GM12878 (cell line): Measurements from ENCODE around the gene STX8.

Source experiments
- EZH2 ChIP-seq: IDR thresholded peaks from 2 replicates; pipeline ENCODE4 v1.6.1; 2012; ENCODE audit warnings: low read depth, mild to moderate bottlenecking, control low read depth, inconsistent platforms, low read length, borderline replicate concordance; ENCODE audit not compliant: control insufficient read depth
- FOXK2 ChIP-seq: fragments of 450-650 bp; IDR thresholded peaks from 2 replicates; pipeline ENCODE4 v1.6.1; 2017; ENCODE audit warnings: mild to moderate bottlenecking, moderate library complexity
- TAF1 ChIP-seq: IDR thresholded peaks from 2 replicates; pipeline ENCODE4 v1.6.1; 2011; ENCODE audit warnings: mild to moderate bottlenecking, low read depth, low read length, borderline replicate concordance
- TF ChIP-seq, protein P1 (sequence below): fragments of 450-650 bp; IDR thresholded peaks from 2 replicates; pipeline ENCODE4 v1.6.1; 2017; ENCODE audit warnings: mild to moderate bottlenecking
- TF ChIP-seq, protein P2 (sequence below): fragments of 450-650 bp; IDR thresholded peaks from 2 replicates; pipeline ENCODE4 v1.6.1; 2018; ENCODE audit warnings: borderline replicate concordance, mild to moderate bottlenecking; ENCODE audit not compliant: partially characterized antibody

DNA sequence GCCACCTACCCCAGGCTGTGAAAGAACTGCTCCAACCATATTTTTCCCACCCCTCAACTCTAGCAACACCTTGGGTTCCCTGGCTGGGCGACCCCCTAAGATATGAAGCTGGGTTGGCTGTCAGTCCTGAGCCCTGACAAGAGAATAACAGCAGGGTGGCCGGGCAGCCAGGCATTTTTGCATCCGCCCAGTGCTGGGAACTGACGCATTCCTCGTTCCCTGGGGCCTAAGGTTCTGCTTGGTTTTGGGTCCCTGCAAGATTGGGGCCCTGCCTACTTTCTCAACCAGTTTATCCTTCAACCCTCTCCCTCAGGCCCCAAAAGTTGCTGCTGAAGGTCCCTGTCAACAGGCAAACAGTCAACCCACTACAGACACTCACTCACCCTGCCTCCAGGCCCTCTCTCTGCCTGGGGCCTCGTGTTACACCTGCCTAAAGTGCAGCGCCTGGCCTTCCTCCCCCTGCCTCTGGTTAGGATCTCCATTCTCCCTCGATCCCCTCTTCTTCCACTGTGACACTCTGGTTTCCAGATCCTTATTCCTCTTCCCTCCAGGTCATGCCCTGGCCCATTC lies 151.5 kb downstream of the STX8 start:
- TF ChIP-seq TAF1 (no peak), FOXK2 (no peak), EZH2 (no peak)
- TF ChIP-seq, protein P1, sequence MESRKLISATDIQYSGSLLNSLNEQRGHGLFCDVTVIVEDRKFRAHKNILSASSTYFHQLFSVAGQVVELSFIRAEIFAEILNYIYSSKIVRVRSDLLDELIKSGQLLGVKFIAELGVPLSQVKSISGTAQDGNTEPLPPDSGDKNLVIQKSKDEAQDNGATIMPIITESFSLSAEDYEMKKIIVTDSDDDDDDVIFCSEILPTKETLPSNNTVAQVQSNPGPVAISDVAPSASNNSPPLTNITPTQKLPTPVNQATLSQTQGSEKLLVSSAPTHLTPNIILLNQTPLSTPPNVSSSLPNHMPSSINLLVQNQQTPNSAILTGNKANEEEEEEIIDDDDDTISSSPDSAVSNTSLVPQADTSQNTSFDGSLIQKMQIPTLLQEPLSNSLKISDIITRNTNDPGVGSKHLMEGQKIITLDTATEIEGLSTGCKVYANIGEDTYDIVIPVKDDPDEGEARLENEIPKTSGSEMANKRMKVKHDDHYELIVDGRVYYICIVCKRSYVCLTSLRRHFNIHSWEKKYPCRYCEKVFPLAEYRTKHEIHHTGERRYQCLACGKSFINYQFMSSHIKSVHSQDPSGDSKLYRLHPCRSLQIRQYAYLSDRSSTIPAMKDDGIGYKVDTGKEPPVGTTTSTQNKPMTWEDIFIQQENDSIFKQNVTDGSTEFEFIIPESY, result no peak
- TF ChIP-seq, protein P2, sequence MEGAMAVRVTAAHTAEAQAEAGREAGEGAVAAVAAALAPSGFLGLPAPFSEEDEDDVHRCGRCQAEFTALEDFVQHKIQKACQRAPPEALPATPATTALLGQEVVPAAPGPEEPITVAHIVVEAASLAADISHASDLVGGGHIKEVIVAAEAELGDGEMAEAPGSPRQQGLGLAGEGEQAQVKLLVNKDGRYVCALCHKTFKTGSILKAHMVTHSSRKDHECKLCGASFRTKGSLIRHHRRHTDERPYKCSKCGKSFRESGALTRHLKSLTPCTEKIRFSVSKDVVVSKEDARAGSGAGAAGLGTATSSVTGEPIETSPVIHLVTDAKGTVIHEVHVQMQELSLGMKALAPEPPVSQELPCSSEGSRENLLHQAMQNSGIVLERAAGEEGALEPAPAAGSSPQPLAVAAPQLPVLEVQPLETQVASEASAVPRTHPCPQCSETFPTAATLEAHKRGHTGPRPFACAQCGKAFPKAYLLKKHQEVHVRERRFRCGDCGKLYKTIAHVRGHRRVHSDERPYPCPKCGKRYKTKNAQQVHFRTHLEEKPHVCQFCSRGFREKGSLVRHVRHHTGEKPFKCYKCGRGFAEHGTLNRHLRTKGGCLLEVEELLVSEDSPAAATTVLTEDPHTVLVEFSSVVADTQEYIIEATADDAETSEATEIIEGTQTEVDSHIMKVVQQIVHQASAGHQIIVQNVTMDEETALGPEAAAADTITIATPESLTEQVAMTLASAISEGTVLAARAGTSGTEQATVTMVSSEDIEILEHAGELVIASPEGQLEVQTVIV, result no peak
